ENCODE data around the gene SMKR1.

GRCh38 chr7:129498021-129498420 is 4.3 kb upstream of the SMKR1 start:
- TF ChIP-seq CTCF (IDR thresholded peaks at IDR 0.05) (no peak), POLR2A (IDR thresholded peaks at IDR 0.05) (no peak)
